Fibroblast of lung (primary cell): Measurements from ENCODE around the gene RNASE7. TPM values are rescaled to one million over a fixed set of nuclear protein-coding genes. Genes with fewer than 3 reads are reported as not detected.

ENCODE experiments used
- DNase-seq, 2 donors: peaks; one replicate each; pipeline versions ENCODE4 v3.0.0 to v3.0.0-alpha.2; 2010; ENCODE audit warnings: low read depth in 2 of 2
- H2AFZ ChIP-seq: 2 replicates; pipeline ENCODE4 v1.5.1; 2012; ENCODE audit warnings: low read length, control low read depth, inconsistent platforms
- H3K27ac ChIP-seq: 2 replicates; pipeline ENCODE4 v1.5.1; 2011; ENCODE audit warnings: low read length, control low read depth; ENCODE audit not compliant: insufficient read depth
- H3K27me3 ChIP-seq: 2 replicates; pipeline ENCODE4 v1.5.1; 2011; ENCODE audit warnings: mild to moderate bottlenecking, low read length; ENCODE audit not compliant: control insufficient read depth, insufficient read depth
- H3K36me3 ChIP-seq: 2 replicates; pipeline ENCODE4 v1.5.1; 2011; ENCODE audit warnings: low read length; ENCODE audit not compliant: control insufficient read depth, insufficient read depth
- H3K4me1 ChIP-seq: 2 replicates; pipeline ENCODE4 v1.5.1; 2011; ENCODE audit warnings: low read length; ENCODE audit not compliant: control insufficient read depth, insufficient read depth; ENCODE audit errors: extremely low read depth
- H3K4me2 ChIP-seq: 2 replicates; pipeline ENCODE4 v1.5.1; 2011; ENCODE audit warnings: low read length, control low read depth; ENCODE audit not compliant: insufficient read depth; ENCODE audit errors: extremely low read depth
- H3K4me3 ChIP-seq, 4 experiments: fragments of 200-600 bp in 1 of 4; sonication (generic) in 1 of 4; replicated peaks in 1 of 4; 2 replicates each; pipeline ENCODE4 v1.5.1; 2011 to 2016; ENCODE audit warnings: low read length in 4 of 4, low read depth in 3 of 4, mild to moderate bottlenecking in 3 of 4, control low read depth in 2 of 4, inconsistent platforms in 1 of 4, mixed read lengths in 1 of 4; ENCODE audit not compliant: insufficient read depth in 1 of 4; ENCODE audit errors: control extremely low read depth in 1 of 4
- H3K79me2 ChIP-seq: 2 replicates; pipeline ENCODE4 v1.5.1; 2012; ENCODE audit warnings: mild to moderate bottlenecking, low read length, inconsistent platforms; ENCODE audit not compliant: control insufficient read depth, insufficient read depth
- H3K9ac ChIP-seq: 2 replicates; pipeline ENCODE4 v1.5.1; 2011; ENCODE audit warnings: mild to moderate bottlenecking, low read length, control low read depth; ENCODE audit not compliant: insufficient read depth
- H3K9me3 ChIP-seq: 2 replicates; pipeline ENCODE4 v1.5.1; 2012; ENCODE audit warnings: low read depth, low read length; ENCODE audit not compliant: control insufficient read depth, insufficient read depth
- H4K20me1 ChIP-seq: 2 replicates; pipeline ENCODE4 v1.5.1; 2011; ENCODE audit warnings: low read length; ENCODE audit not compliant: control insufficient read depth, insufficient read depth; ENCODE audit errors: extremely low read depth
- CTCF ChIP-seq, 2 donors: IDR thresholded peaks in 1 of 2; conservative IDR thresholded peaks in 1 of 2; 1 replicate in 1 of 2; 2 replicates in 1 of 2; pipeline ENCODE4 v1.5.1; 2011 to 2012; ENCODE audit warnings: low read length in 2 of 2, control low read depth in 1 of 2, inconsistent platforms in 1 of 2, low read depth in 1 of 2, mild to moderate bottlenecking in 1 of 2
- EZH2 ChIP-seq: IDR thresholded peaks from 2 replicates; pipeline ENCODE4 v1.5.1; 2012; ENCODE audit warnings: low read length, control low read depth, mild to moderate bottlenecking; ENCODE audit errors: missing control alignments
- polyA plus RNA-seq, 2 donors: library from polyadenylated mRNA; depleted of rRNA in 1 of 2; stranded (reverse) in 1 of 2; unstranded in 1 of 2; fragments of >200 nt; gene quantifications; 2 replicates each; pipeline ENCODE4 v1.2.1, GENCODE V29; 2011 to 2012; ENCODE audit warnings: missing spikeins in 1 of 2
- total RNA-seq: library from RNA; depleted of rRNA; stranded (reverse); fragments of >200 nt; gene quantifications from 2 replicates; pipeline ENCODE4 v1.2.1, GENCODE V29; 2014

The RNASE7 gene
- total and polyA plus RNA-seq, 2 donors (not counting 1 experiment from before 2014, with no cell fraction given) = not detected

GRCh38 chr14:21090194-21090939 is 48.2 kb downstream of the RNASE7 start:
- H3K4me1 ChIP-seq = peaks cover 11% of the 10 kb centered on the region
- H3K9ac ChIP-seq = no peak overlapping the region
- no peak for TF ChIP-seq EZH2
- peak; percentile 25 to 39 for TF ChIP-seq CTCF (conservative IDR thresholded peaks at IDR 0.05 in 1 of 2, IDR thresholded peaks at IDR 0.05 in 1 of 2; ENCODE audit: low read depth in 1 of 2, low read length in 2 of 2)
- H3K36me3 ChIP-seq = peaks cover 8% of the 10 kb centered on the region
- no peak for DNase-seq
- H3K4me3 ChIP-seq = no peak overlapping the region
- H3K27ac ChIP-seq = no peak overlapping the region
- no peak overlapping the region for H3K4me2 ChIP-seq
- H3K9me3 ChIP-seq = no peaks in the 10 kb centered on the region
- H2AFZ ChIP-seq = no peak overlapping the region
- H3K27me3 ChIP-seq = no peaks in the 10 kb centered on the region
- H3K79me2 ChIP-seq = no peaks in the 10 kb centered on the region
- H4K20me1 ChIP-seq = no peaks in the 10 kb centered on the region

- no peak overlapping the region for H2AFZ ChIP-seq
- H3K27me3 ChIP-seq = no peaks in the 10 kb centered on the region
- no peak overlapping the region for H3K27ac ChIP-seq
- no peak for DNase-seq
- H3K4me2 ChIP-seq = no peak overlapping the region
- no peak overlapping the region for H3K4me3 ChIP-seq
- H4K20me1 ChIP-seq = no peaks in the 10 kb centered on the region
- no peaks in the 10 kb centered on the region for H3K9me3 ChIP-seq
- TF ChIP-seq CTCF (conservative IDR thresholded peaks at IDR 0.05 in 1 of 2, IDR thresholded peaks at IDR 0.05 in 1 of 2; ENCODE audit: low read depth in 1 of 2, low read length in 2 of 2) (no peak), EZH2 (no peak)
- peaks cover 11% of the 10 kb centered on the region for H3K4me1 ChIP-seq
- H3K36me3 ChIP-seq = peaks cover 6% of the 10 kb centered on the region
- H3K79me2 ChIP-seq = no peaks in the 10 kb centered on the region
- H3K9ac ChIP-seq = no peak overlapping the region
Observed at GRCh38 chr14:21090940-21091663, 48.9 kb downstream of the RNASE7 start.

GRCh38 chr14:21091821-21092272 is 49.7 kb downstream of the RNASE7 start:
- H3K9me3 ChIP-seq = no peaks in the 10 kb centered on the region
- peaks cover 6% of the 10 kb centered on the region for H3K36me3 ChIP-seq
- peaks cover 10% of the 10 kb centered on the region for H3K4me1 ChIP-seq
- TF ChIP-seq CTCF (conservative IDR thresholded peaks at IDR 0.05 in 1 of 2, IDR thresholded peaks at IDR 0.05 in 1 of 2; ENCODE audit: low read depth in 1 of 2, low read length in 2 of 2) = no peak
- no peak for TF ChIP-seq EZH2
- H4K20me1 ChIP-seq = no peaks in the 10 kb centered on the region
- H3K9ac ChIP-seq = no peak overlapping the region
- H3K4me3 ChIP-seq = no peak overlapping the region
- H3K27ac ChIP-seq = peak overlapping the region; percentile 5
- H3K79me2 ChIP-seq = no peaks in the 10 kb centered on the region
- no peak overlapping the region for H2AFZ ChIP-seq
- H3K27me3 ChIP-seq = no peaks in the 10 kb centered on the region
- no peak overlapping the region for H3K4me2 ChIP-seq
- DNase-seq = no peak
